CD14-positive monocyte (primary cell): Measurements from ENCODE around the gene CRYBG1. TPM values are rescaled to one million over a fixed set of nuclear protein-coding genes. Genes with fewer than 3 reads are reported as not detected.
A peak's percentile ranks its signal among the peaks of the same experiment; 100 is the strongest.

ENCODE experiments used
- DNase-seq, 3 donors: peaks; one replicate each; pipeline ENCODE4 v3.0.0-alpha.2; 2011 to 2022
- H2AFZ ChIP-seq: 2 replicates; pipeline ENCODE4 v1.6.0; 2012; ENCODE audit warnings: mild to moderate bottlenecking, low read depth, low read length, inconsistent platforms; ENCODE audit not compliant: insufficient read depth, poor library complexity, severe bottlenecking
- H3K27ac ChIP-seq, 2 donors: 1 replicate in 1 of 2; 2 replicates in 1 of 2; pipeline ENCODE4 v1.5.1; 2012 to 2013; ENCODE audit warnings: low read length in 2 of 2, control low read depth in 1 of 2, inconsistent platforms in 1 of 2, low read depth in 1 of 2, mild to moderate bottlenecking in 1 of 2
- H3K27me3 ChIP-seq, 2 donors: one replicate each; pipeline versions ENCODE4 v1.6.0 to v1.6.1; 2011 to 2013; ENCODE audit warnings: low read length in 2 of 2; ENCODE audit not compliant: control insufficient read depth in 2 of 2, insufficient read depth in 2 of 2
- H3K36me3 ChIP-seq, 2 donors: replicated peaks in 1 of 2; 1 replicate in 1 of 2; 2 replicates in 1 of 2; pipeline versions ENCODE4 v1.5.1 to v1.6.1; 2012 to 2013; ENCODE audit warnings: low read length in 2 of 2, control low read depth in 1 of 2, inconsistent platforms in 1 of 2, mild to moderate bottlenecking in 1 of 2; ENCODE audit not compliant: insufficient read depth in 2 of 2, control insufficient read depth in 1 of 2
- H3K4me1 ChIP-seq, 2 donors: 1 replicate in 1 of 2; 2 replicates in 1 of 2; pipeline versions ENCODE4 v1.5.1 to v1.6.1; 2012 to 2013; ENCODE audit warnings: low read length in 2 of 2, control low read depth in 1 of 2, inconsistent platforms in 1 of 2, mild to moderate bottlenecking in 1 of 2, moderate library complexity in 1 of 2; ENCODE audit not compliant: insufficient read depth in 2 of 2, control insufficient read depth in 1 of 2
- H3K4me2 ChIP-seq: replicated peaks from 2 replicates; pipeline ENCODE3; 2012; ENCODE audit warnings: low read length, moderate library complexity, mild to moderate bottlenecking; ENCODE audit not compliant: poor library complexity, severe bottlenecking; ENCODE audit errors: extremely low read depth
- H3K4me3 ChIP-seq, 3 experiments: fragments of 200-600 bp in 1 of 3; sonication (generic) in 1 of 3; replicated peaks in 1 of 3; 1 replicate in 2 of 3; 2 replicates in 1 of 3; pipeline ENCODE4 v1.5.1; 2011 to 2013; ENCODE audit warnings: low read length in 3 of 3, mild to moderate bottlenecking in 3 of 3, control low read depth in 2 of 3, low read depth in 2 of 3, inconsistent platforms in 1 of 3, moderate library complexity in 1 of 3
- H3K79me2 ChIP-seq: 2 replicates; pipeline ENCODE4 v1.6.0; 2012; ENCODE audit warnings: mild to moderate bottlenecking, control low read depth, inconsistent platforms, low read length, moderate library complexity; ENCODE audit not compliant: insufficient read depth
- H3K9ac ChIP-seq: 2 replicates; pipeline ENCODE4 v1.6.0; 2017; ENCODE audit warnings: low read length, mild to moderate bottlenecking; ENCODE audit not compliant: insufficient read depth, poor library complexity, severe bottlenecking
- H3K9me3 ChIP-seq, 2 donors: replicated peaks in 1 of 2; 1 replicate in 1 of 2; 2 replicates in 1 of 2; pipeline versions ENCODE4 v1.5.1 to v1.6.1; 2012 to 2013; ENCODE audit warnings: low read length in 2 of 2, control low read depth in 1 of 2; ENCODE audit not compliant: control insufficient read depth in 1 of 2, insufficient read depth in 1 of 2
- H4K20me1 ChIP-seq: 2 replicates; pipeline ENCODE4 v1.6.0; 2012; ENCODE audit warnings: mild to moderate bottlenecking, low read length, control low read depth, moderate library complexity; ENCODE audit not compliant: insufficient read depth
- H3K27ac Mint-ChIP-seq, 7 donors: one replicate each; pipeline ENCODE4 v1.8.0; 2020; ENCODE audit warnings: mild to moderate bottlenecking in 7 of 7, mixed read lengths in 7 of 7, moderate library complexity in 6 of 7, inconsistent platforms in 2 of 7
- H3K27me3 Mint-ChIP-seq, 3 donors: one replicate each; pipeline ENCODE4 v1.8.0; 2021 to 2022; ENCODE audit warnings: low read depth in 3 of 3, mild to moderate bottlenecking in 3 of 3, mixed read lengths in 3 of 3, moderate library complexity in 3 of 3, inconsistent platforms in 1 of 3
- H3K36me3 Mint-ChIP-seq, 2 donors: one replicate each; pipeline ENCODE4 v1.8.0; 2020; ENCODE audit warnings: mixed read lengths in 2 of 2, inconsistent platforms in 1 of 2, mild to moderate bottlenecking in 1 of 2
- H3K4me1 Mint-ChIP-seq: one replicate; pipeline ENCODE4 v1.8.0; 2020; ENCODE audit warnings: mild to moderate bottlenecking, mixed read lengths
- H3K4me3 Mint-ChIP-seq, 2 donors: one replicate each; pipeline ENCODE4 v1.8.0; 2020; ENCODE audit warnings: mild to moderate bottlenecking in 2 of 2, mixed read lengths in 2 of 2, moderate library complexity in 1 of 2
- H3K9me3 Mint-ChIP-seq, 7 donors: one replicate each; pipeline ENCODE4 v1.8.0; 2020 to 2022; ENCODE audit warnings: mixed read lengths in 7 of 7, mild to moderate bottlenecking in 6 of 7, moderate library complexity in 6 of 7, inconsistent platforms in 2 of 7
- CTCF ChIP-seq: fragments of 200-600 bp; IDR thresholded peaks from one replicate; pipeline ENCODE4 v1.8.0; 2022; ENCODE audit warnings: antibody characterized with exemption, mild to moderate bottlenecking
- WGBS: methylation state at CpG from one replicate; pipeline ENCODE4 v1.1.5; 2013; ENCODE audit warnings: missing lambda C conversion rate; ENCODE audit not compliant: insufficient coverage; 5-methylcytosine and 5-hydroxymethylcytosine counted together
- intact Hi-C, 2 donors: fragments of 100-400 bp; cut with micrococcal nuclease; formaldehyde crosslinking; loops; one replicate each; pipeline versions ENCODE4 v1.15.0 to v1.15.1; 2023
- polyA plus RNA-seq, 3 donors: library from polyadenylated mRNA; depleted of rRNA in 1 of 3; unstranded in 2 of 3; stranded (reverse) in 1 of 3; fragments of 300-500 nt in 2 of 3; fragments of >200 nt in 1 of 3; fragmentation: Illumina TruSeq in 2 of 3; gene quantifications; 1 replicate in 2 of 3; 2 replicates in 1 of 3; pipeline ENCODE4 v1.2.3, GENCODE V29; 2012 to 2021

The CRYBG1 gene
- polyA plus RNA-seq, 3 donors = 7.9 to 11.9 (median 11.1) TPM

- Histone ChIP-seq H3K27ac (peak overlapping the region; percentile 34 to 68), H3K4me3 (no peak overlapping the region), H3K36me3 (peaks cover 42 to 52% of the 10 kb centered on the region in 2 donors), H3K79me2 (peaks cover 79% of the 10 kb centered on the region), H4K20me1 (no peaks in the 10 kb centered on the region), H3K4me2 (no peak overlapping the region), H3K4me1 (peaks cover 55 to 61% of the 10 kb centered on the region in 2 donors), H2AFZ (no peak overlapping the region), H3K9ac (no peak overlapping the region), H3K9me3 (no peaks in the 10 kb centered on the region), H3K27me3 (no peaks in the 10 kb centered on the region)
- intact Hi-C loops = loop anchor here (5.0 kb wide), 1 partner anchor 37 kb away; no protein-coding TSS in a partner anchor
- peaks cover 61% of the 10 kb centered on the region for H3K4me1 Mint-ChIP-seq
- WGBS = no CpG with 5 or more reads among the region's 1 CpG
- H3K27ac Mint-ChIP-seq = peak overlapping the region; percentile 70 to 84 (median 77)
- H3K9me3 Mint-ChIP-seq = peaks cover 0 to 3% (median 0%) of the 10 kb centered on the region in 7 donors
- peaks cover 50 to 68% of the 10 kb centered on the region in 2 donors for H3K36me3 Mint-ChIP-seq
- H3K4me3 Mint-ChIP-seq = no peak overlapping the region
- no peak for TF ChIP-seq CTCF
- no peak for DNase-seq
- no peaks in the 10 kb centered on the region for H3K27me3 Mint-ChIP-seq
Observed at GRCh38 chr6:106549521-106549920, 189.0 kb downstream of the CRYBG1 start.

DNA sequence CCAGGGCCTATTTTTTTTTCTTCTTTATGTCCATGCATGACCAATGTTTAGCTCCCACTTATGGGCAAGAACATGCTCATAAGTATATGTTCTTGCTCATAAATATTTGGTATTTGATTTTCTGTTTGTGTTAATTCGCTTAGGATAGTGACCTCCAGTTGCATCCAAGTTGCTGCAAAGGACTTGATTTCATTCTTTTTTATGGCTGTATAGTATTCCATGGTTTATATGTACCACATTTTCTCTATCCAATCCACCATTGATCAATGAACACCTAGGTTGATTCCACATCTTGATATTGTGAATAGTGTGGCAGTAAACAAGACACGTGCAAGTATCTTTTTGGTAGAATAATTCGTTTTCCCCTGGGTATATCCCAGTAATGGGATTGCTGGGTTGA lies 190.6 kb downstream of the CRYBG1 start:
- H3K36me3 Mint-ChIP-seq = peaks cover 44 to 65% of the 10 kb centered on the region in 2 donors
- no peak overlapping the region for H2AFZ ChIP-seq
- no peak for TF ChIP-seq CTCF
- peaks cover 66% of the 10 kb centered on the region for H3K79me2 ChIP-seq
- intact Hi-C loops = no loop called here
- no peaks in the 10 kb centered on the region for H3K27me3 ChIP-seq
- H3K9me3 ChIP-seq = no peaks in the 10 kb centered on the region
- WGBS = no CpG with 5 or more reads among the region's 3 CpGs
- peaks cover 45 to 46% of the 10 kb centered on the region in 2 donors for H3K4me1 ChIP-seq
- no peaks in the 10 kb centered on the region for H3K27me3 Mint-ChIP-seq
- H3K4me2 ChIP-seq = no peak overlapping the region
- H3K27ac ChIP-seq = peak overlapping the region in 1 of 2 donors; percentile 68
- H3K4me3 ChIP-seq = no peak overlapping the region
- H3K4me1 Mint-ChIP-seq = peaks cover 45% of the 10 kb centered on the region
- H3K9ac ChIP-seq = no peak overlapping the region
- H4K20me1 ChIP-seq = no peaks in the 10 kb centered on the region
- no peak for DNase-seq
- no peak overlapping the region for H3K4me3 Mint-ChIP-seq
- peak overlapping the region in 4 of 7 donors; percentile 7 to 69 (median 38) for H3K27ac Mint-ChIP-seq
- H3K36me3 ChIP-seq = peaks cover 51 to 57% of the 10 kb centered on the region in 2 donors
- H3K9me3 Mint-ChIP-seq = peaks cover 0 to 3% (median 0%) of the 10 kb centered on the region in 7 donors
